ENCODE data around the gene WIPF2. TPM values are rescaled to one million over a fixed set of nuclear protein-coding genes. Genes with fewer than 3 reads are reported as not detected.
A peak's percentile ranks its signal among the peaks of the same experiment; 100 is the strongest.

The WIPF2 gene
- total RNA-seq, 1 experiment from 2014 or later, result 23.0 TPM

DNA sequence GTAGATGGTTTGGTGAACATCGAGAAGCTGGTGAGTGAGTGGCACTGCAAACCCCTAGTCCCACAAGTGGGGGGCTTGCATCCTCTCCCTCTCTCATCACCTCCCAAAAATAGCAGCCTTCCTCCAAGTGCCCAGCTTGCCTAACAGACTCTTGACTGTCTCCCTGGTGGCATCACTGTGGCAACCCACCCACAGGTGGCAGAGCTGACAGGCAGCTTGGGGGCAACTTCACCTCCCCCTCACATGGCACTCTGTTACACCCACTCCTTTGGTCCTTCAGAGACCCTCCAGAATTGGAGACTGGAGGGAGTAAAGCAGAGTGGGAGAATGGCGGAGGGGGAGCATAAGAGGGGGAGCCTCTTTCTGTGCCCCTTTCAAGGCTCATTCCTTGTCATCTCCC is 26.1 kb upstream of the WIPF2 start:
- TF ChIP-seq FOXK1 (CRISPR knock-in tag; IDR thresholded peaks at IDR 0.05), result no peak
- POLR2A ChIA-PET, result no interaction called here
- H3K4me3 Mint-ChIP-seq, result peak overlapping the region; percentile 24; the same call in 1 of the 2 replicates
- peaks cover 37% of the 10 kb centered on the region for H3K4me1 Mint-ChIP-seq
- peaks cover 8% of the 10 kb centered on the region for H3K9me3 Mint-ChIP-seq
- H3K27ac Mint-ChIP-seq, result peak overlapping the region; percentile 53; the same call in 1 of the 2 replicates
- ATAC-seq (no peak), DNase-seq (ENCODE audit: low spot score) (no peak)
- peaks cover 9% of the 10 kb centered on the region for H3K27me3 Mint-ChIP-seq (ENCODE audit: low read depth)
- H3K36me3 Mint-ChIP-seq, result peaks cover 5% of the 10 kb centered on the region; the same call in 1 of the 2 replicates
- CTCF ChIA-PET, result interaction anchor here (1.0 to 5.5 kb wide), 6 partner anchors 9 to 124 kb away, joined by 4 to 75 read pairs (median 11); partner anchors contain the start of genes RAPGEFL1 and WIPF2

DNA sequence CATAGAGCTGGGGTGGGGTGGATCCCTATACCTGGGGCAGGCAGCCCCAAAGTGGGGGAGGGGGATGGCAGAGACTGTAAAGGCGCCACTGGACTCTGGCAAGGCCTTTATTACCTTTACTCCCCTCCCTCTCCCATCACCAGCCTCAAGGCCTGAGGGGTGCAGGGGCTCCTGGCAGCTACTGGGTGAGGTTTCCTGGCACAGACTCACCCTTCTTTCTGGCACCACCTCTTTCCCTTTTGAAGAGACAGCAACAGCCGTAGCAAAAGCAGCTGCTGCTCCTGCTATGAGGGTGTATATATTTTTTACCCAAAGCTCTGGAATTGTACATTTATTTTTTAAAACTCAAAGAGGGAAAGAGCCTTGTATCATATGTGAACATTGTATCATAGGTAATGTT is 24.3 kb upstream of the WIPF2 start:
- Mint-ChIP-seq H3K4me1 (peaks cover 37% of the 10 kb centered on the region), H3K4me3 (no peak overlapping the region), H3K9me3 (peaks cover 13% of the 10 kb centered on the region), H3K27me3 (ENCODE audit: low read depth) (peaks cover 16% of the 10 kb centered on the region), H3K36me3 (peaks cover 5% of the 10 kb centered on the region; the same call in 1 of the 2 replicates), H3K27ac (no peak overlapping the region)
- POLR2A ChIA-PET, result no interaction called here
- CTCF ChIA-PET, result interaction anchor here (0.5 to 5.5 kb wide), 6 partner anchors 10 to 160 kb away, joined by 3 to 44 read pairs (median 5); partner anchors contain the start of gene WIPF2
- TF ChIP-seq, protein P1, sequence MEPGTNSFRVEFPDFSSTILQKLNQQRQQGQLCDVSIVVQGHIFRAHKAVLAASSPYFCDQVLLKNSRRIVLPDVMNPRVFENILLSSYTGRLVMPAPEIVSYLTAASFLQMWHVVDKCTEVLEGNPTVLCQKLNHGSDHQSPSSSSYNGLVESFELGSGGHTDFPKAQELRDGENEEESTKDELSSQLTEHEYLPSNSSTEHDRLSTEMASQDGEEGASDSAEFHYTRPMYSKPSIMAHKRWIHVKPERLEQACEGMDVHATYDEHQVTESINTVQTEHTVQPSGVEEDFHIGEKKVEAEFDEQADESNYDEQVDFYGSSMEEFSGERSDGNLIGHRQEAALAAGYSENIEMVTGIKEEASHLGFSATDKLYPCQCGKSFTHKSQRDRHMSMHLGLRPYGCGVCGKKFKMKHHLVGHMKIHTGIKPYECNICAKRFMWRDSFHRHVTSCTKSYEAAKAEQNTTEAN (CRISPR knock-in tag; IDR thresholded peaks at IDR 0.05), result no peak
- TF ChIP-seq FOXK1 (CRISPR knock-in tag; IDR thresholded peaks at IDR 0.05), result no peak
- TF ChIP-seq ZNF396 (CRISPR knock-in tag; IDR thresholded peaks at IDR 0.05; ENCODE audit: borderline replicate concordance), result no peak
- TF ChIP-seq, protein P2, sequence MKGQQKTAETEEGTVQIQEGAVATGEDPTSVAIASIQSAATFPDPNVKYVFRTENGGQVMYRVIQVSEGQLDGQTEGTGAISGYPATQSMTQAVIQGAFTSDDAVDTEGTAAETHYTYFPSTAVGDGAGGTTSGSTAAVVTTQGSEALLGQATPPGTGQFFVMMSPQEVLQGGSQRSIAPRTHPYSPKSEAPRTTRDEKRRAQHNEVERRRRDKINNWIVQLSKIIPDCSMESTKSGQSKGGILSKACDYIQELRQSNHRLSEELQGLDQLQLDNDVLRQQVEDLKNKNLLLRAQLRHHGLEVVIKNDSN (CRISPR knock-in tag; IDR thresholded peaks at IDR 0.05), result no peak
- TF ChIP-seq, protein P3, sequence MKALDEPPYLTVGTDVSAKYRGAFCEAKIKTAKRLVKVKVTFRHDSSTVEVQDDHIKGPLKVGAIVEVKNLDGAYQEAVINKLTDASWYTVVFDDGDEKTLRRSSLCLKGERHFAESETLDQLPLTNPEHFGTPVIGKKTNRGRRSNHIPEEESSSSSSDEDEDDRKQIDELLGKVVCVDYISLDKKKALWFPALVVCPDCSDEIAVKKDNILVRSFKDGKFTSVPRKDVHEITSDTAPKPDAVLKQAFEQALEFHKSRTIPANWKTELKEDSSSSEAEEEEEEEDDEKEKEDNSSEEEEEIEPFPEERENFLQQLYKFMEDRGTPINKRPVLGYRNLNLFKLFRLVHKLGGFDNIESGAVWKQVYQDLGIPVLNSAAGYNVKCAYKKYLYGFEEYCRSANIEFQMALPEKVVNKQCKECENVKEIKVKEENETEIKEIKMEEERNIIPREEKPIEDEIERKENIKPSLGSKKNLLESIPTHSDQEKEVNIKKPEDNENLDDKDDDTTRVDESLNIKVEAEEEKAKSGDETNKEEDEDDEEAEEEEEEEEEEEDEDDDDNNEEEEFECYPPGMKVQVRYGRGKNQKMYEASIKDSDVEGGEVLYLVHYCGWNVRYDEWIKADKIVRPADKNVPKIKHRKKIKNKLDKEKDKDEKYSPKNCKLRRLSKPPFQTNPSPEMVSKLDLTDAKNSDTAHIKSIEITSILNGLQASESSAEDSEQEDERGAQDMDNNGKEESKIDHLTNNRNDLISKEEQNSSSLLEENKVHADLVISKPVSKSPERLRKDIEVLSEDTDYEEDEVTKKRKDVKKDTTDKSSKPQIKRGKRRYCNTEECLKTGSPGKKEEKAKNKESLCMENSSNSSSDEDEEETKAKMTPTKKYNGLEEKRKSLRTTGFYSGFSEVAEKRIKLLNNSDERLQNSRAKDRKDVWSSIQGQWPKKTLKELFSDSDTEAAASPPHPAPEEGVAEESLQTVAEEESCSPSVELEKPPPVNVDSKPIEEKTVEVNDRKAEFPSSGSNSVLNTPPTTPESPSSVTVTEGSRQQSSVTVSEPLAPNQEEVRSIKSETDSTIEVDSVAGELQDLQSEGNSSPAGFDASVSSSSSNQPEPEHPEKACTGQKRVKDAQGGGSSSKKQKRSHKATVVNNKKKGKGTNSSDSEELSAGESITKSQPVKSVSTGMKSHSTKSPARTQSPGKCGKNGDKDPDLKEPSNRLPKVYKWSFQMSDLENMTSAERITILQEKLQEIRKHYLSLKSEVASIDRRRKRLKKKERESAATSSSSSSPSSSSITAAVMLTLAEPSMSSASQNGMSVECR (CRISPR knock-in tag; IDR thresholded peaks at IDR 0.05; ENCODE audit: borderline replicate concordance), result no peak
- no peak for TF ChIP-seq NFATC4 (CRISPR knock-in tag; IDR thresholded peaks at IDR 0.05)
- no peak for TF ChIP-seq ETV6 (CRISPR knock-in tag; IDR thresholded peaks at IDR 0.05)
- no peak for TF ChIP-seq FOXP1 (CRISPR knock-in tag; IDR thresholded peaks at IDR 0.05; ENCODE audit: borderline replicate concordance)
- no peak for TF ChIP-seq ZNF671 (CRISPR knock-in tag; IDR thresholded peaks at IDR 0.05)
- no peak for TF ChIP-seq EMX1 (CRISPR knock-in tag; IDR thresholded peaks at IDR 0.05)
- TF ChIP-seq, protein P4, sequence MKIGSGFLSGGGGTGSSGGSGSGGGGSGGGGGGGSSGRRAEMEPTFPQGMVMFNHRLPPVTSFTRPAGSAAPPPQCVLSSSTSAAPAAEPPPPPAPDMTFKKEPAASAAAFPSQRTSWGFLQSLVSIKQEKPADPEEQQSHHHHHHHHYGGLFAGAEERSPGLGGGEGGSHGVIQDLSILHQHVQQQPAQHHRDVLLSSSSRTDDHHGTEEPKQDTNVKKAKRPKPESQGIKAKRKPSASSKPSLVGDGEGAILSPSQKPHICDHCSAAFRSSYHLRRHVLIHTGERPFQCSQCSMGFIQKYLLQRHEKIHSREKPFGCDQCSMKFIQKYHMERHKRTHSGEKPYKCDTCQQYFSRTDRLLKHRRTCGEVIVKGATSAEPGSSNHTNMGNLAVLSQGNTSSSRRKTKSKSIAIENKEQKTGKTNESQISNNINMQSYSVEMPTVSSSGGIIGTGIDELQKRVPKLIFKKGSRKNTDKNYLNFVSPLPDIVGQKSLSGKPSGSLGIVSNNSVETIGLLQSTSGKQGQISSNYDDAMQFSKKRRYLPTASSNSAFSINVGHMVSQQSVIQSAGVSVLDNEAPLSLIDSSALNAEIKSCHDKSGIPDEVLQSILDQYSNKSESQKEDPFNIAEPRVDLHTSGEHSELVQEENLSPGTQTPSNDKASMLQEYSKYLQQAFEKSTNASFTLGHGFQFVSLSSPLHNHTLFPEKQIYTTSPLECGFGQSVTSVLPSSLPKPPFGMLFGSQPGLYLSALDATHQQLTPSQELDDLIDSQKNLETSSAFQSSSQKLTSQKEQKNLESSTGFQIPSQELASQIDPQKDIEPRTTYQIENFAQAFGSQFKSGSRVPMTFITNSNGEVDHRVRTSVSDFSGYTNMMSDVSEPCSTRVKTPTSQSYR (CRISPR knock-in tag; IDR thresholded peaks at IDR 0.05), result no peak
- ATAC-seq (no peak), DNase-seq (ENCODE audit: low spot score) (no peak)

DNA sequence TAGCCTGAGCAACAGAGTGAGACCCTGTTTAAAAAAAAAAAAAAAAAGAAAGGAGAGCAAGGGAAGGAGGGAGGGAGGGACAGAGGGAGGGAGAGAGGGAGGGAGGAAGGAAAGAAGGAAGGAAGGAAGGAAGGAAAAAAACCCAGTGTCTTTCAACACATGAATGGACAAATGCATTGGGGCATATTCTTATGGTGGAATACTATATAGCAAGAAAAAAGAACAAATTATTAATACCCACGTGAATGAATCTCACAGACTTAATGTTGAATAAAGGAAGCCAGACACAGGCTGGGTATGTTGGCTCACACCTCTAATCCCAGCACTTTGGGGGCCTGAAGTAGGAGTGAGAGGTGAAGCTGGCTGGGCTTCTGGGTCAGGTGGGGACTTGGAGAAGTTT is 21.6 kb upstream of the WIPF2 start:
- peaks cover 13% of the 10 kb centered on the region for H3K9me3 Mint-ChIP-seq
- TF ChIP-seq, protein P5, sequence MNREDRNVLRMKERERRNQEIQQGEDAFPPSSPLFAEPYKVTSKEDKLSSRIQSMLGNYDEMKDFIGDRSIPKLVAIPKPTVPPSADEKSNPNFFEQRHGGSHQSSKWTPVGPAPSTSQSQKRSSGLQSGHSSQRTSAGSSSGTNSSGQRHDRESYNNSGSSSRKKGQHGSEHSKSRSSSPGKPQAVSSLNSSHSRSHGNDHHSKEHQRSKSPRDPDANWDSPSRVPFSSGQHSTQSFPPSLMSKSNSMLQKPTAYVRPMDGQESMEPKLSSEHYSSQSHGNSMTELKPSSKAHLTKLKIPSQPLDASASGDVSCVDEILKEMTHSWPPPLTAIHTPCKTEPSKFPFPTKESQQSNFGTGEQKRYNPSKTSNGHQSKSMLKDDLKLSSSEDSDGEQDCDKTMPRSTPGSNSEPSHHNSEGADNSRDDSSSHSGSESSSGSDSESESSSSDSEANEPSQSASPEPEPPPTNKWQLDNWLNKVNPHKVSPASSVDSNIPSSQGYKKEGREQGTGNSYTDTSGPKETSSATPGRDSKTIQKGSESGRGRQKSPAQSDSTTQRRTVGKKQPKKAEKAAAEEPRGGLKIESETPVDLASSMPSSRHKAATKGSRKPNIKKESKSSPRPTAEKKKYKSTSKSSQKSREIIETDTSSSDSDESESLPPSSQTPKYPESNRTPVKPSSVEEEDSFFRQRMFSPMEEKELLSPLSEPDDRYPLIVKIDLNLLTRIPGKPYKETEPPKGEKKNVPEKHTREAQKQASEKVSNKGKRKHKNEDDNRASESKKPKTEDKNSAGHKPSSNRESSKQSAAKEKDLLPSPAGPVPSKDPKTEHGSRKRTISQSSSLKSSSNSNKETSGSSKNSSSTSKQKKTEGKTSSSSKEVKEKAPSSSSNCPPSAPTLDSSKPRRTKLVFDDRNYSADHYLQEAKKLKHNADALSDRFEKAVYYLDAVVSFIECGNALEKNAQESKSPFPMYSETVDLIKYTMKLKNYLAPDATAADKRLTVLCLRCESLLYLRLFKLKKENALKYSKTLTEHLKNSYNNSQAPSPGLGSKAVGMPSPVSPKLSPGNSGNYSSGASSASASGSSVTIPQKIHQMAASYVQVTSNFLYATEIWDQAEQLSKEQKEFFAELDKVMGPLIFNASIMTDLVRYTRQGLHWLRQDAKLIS (CRISPR knock-in tag; IDR thresholded peaks at IDR 0.05; ENCODE audit: borderline replicate concordance), result no peak
- no peak for TF ChIP-seq FOXJ3 (CRISPR knock-in tag; IDR thresholded peaks at IDR 0.05; ENCODE audit: borderline replicate concordance)
- no peak for TF ChIP-seq ZNF416 (CRISPR knock-in tag; IDR thresholded peaks at IDR 0.05)
- TF ChIP-seq, protein P6, sequence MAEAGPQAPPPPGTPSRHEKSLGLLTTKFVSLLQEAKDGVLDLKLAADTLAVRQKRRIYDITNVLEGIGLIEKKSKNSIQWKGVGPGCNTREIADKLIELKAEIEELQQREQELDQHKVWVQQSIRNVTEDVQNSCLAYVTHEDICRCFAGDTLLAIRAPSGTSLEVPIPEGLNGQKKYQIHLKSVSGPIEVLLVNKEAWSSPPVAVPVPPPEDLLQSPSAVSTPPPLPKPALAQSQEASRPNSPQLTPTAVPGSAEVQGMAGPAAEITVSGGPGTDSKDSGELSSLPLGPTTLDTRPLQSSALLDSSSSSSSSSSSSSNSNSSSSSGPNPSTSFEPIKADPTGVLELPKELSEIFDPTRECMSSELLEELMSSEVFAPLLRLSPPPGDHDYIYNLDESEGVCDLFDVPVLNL (CRISPR knock-in tag; IDR thresholded peaks at IDR 0.05; ENCODE audit: borderline replicate concordance, low read depth), result no peak
- TF ChIP-seq TEAD4 (CRISPR knock-in tag; IDR thresholded peaks at IDR 0.05), result no peak
- TF ChIP-seq ZNF232 (CRISPR knock-in tag; IDR thresholded peaks at IDR 0.05), result no peak
- TF ChIP-seq KAT7 (CRISPR knock-in tag; IDR thresholded peaks at IDR 0.05; ENCODE audit: borderline replicate concordance), result no peak

More for the DNA sequence above, 21.6 kb upstream of the WIPF2 start:
- Mint-ChIP-seq H3K27me3 (ENCODE audit: low read depth) (peaks cover 13% of the 10 kb centered on the region), H3K4me1 (peaks cover 19% of the 10 kb centered on the region), H3K4me3 (no peak overlapping the region), H3K36me3 (peaks cover 5% of the 10 kb centered on the region; the same call in 1 of the 2 replicates), H3K27ac (no peak overlapping the region)
- ChIA-PET POLR2A (no interaction called here), CTCF (interaction anchor here (1.2 to 5.4 kb wide), 3 partner anchors 21 to 157 kb away, joined by 3 to 39 read pairs (median 4); partner anchors contain the start of gene WIPF2)
- DNase-seq (ENCODE audit: low spot score) (no peak), ATAC-seq (no peak)

All from WTC11 (cell line).